ENCODE measurements around the gene STING1.

GRCh38 chr5:139439013-139439903, 43.3 kb downstream of the STING1 start, which contains the start of gene DNAJC18:
- TF ChIP-seq EZH2phosphoT487 (IDR thresholded peaks at IDR 0.05; ENCODE audit: insufficient read depth, low read depth) (no peak), EZH2 (IDR thresholded peaks at IDR 0.05; ENCODE audit: insufficient read depth, poor library complexity, severe bottlenecking) (no peak)

Data from GM23248 (cell line).